Chondrocyte (in vitro differentiated cells): ENCODE data around the gene OSBPL5. TPM values are rescaled to one million over a fixed set of nuclear protein-coding genes. Genes with fewer than 3 reads are reported as not detected.

Experiments used
- DNase-seq: peaks from one replicate; pipeline ENCODE4 v3.0.0; 2021; ENCODE audit warnings: mixed read lengths, low spot score
- H3K27ac Mint-ChIP-seq: one replicate; pipeline ENCODE4 v1.8.0; 2021; ENCODE audit warnings: mild to moderate bottlenecking, moderate library complexity, mixed read lengths; ENCODE audit not compliant: unreplicated experiment
- H3K27me3 Mint-ChIP-seq: 2 replicates; pipeline ENCODE4 v1.8.0; 2021; ENCODE audit warnings: low read depth, mixed read lengths
- H3K36me3 Mint-ChIP-seq: 2 replicates; pipeline ENCODE4 v1.8.0; 2021; ENCODE audit warnings: low read depth, mixed read lengths
- H3K4me1 Mint-ChIP-seq: 2 replicates; pipeline ENCODE4 v1.8.0; 2021; ENCODE audit warnings: low read depth, mild to moderate bottlenecking, mixed read lengths
- H3K4me3 Mint-ChIP-seq: one replicate; pipeline ENCODE4 v1.8.0; 2021; ENCODE audit warnings: mild to moderate bottlenecking, moderate library complexity, mixed read lengths; ENCODE audit not compliant: unreplicated experiment
- H3K9me3 Mint-ChIP-seq: 2 replicates; pipeline ENCODE4 v1.8.0; 2021; ENCODE audit warnings: low read depth, mixed read lengths
- CTCF ChIP-seq: fragments of 200-600 bp; sonication (generic); IDR thresholded peaks from 2 replicates; pipeline ENCODE4 v1.5.0; 2021; ENCODE audit warnings: antibody characterized with exemption, mild to moderate bottlenecking, moderate library complexity
- total RNA-seq: library from RNA; stranded (reverse); gene quantifications from 3 replicates; pipeline ENCODE4 v1.2.1, GENCODE V29; 2021

Gene OSBPL5
- total RNA-seq, 1 donor from 2014 or later: 43.9 TPM

- Mint-ChIP-seq H3K4me1 (no peaks in the 10 kb centered on the region), H3K4me3 (no peak overlapping the region), H3K9me3 (no peaks in the 10 kb centered on the region)
Measured at GRCh38 chr11:3086114-3086513, 79.0 kb downstream of the OSBPL5 start.

GRCh38 chr11:3085052-3085451 lies 80.1 kb downstream of the OSBPL5 start:
- Mint-ChIP-seq H3K27ac (no peak overlapping the region), H3K4me1 (no peaks in the 10 kb centered on the region), H3K27me3 (no peaks in the 10 kb centered on the region), H3K4me3 (no peak overlapping the region), H3K36me3 (peaks cover 2% of the 10 kb centered on the region), H3K9me3 (no peaks in the 10 kb centered on the region)
- no peak for TF ChIP-seq CTCF
- peak; percentile 4 for DNase-seq

More at GRCh38 chr11:3086114-3086513, 79.0 kb downstream of the OSBPL5 start:
- Mint-ChIP-seq H3K36me3 (peaks cover 2% of the 10 kb centered on the region), H3K27ac (no peak overlapping the region), H3K27me3 (no peaks in the 10 kb centered on the region)
- peak; percentile 53 for DNase-seq
- TF ChIP-seq CTCF: no peak

GRCh38 chr11:3083321-3083720 lies 81.8 kb downstream of the OSBPL5 start:
- H3K27ac Mint-ChIP-seq: no peak overlapping the region
- H3K4me3 Mint-ChIP-seq: no peak overlapping the region
- H3K36me3 Mint-ChIP-seq: peaks cover 1% of the 10 kb centered on the region
- DNase-seq: peak; percentile 56
- H3K27me3 Mint-ChIP-seq: no peaks in the 10 kb centered on the region
- H3K9me3 Mint-ChIP-seq: no peaks in the 10 kb centered on the region
- no peak for TF ChIP-seq CTCF
- H3K4me1 Mint-ChIP-seq: no peaks in the 10 kb centered on the region

GRCh38 chr11:3081386-3081751 lies 83.7 kb downstream of the OSBPL5 start:
- DNase-seq: no peak
- Mint-ChIP-seq H3K4me3 (no peak overlapping the region), H3K27me3 (no peaks in the 10 kb centered on the region), H3K36me3 (no peaks in the 10 kb centered on the region), H3K4me1 (no peaks in the 10 kb centered on the region), H3K9me3 (no peaks in the 10 kb centered on the region), H3K27ac (no peak overlapping the region)
- no peak for TF ChIP-seq CTCF

- Mint-ChIP-seq H3K36me3 (no peaks in the 10 kb centered on the region), H3K4me1 (no peaks in the 10 kb centered on the region), H3K9me3 (no peaks in the 10 kb centered on the region), H3K27ac (no peak overlapping the region), H3K27me3 (no peaks in the 10 kb centered on the region), H3K4me3 (no peak overlapping the region)
- peak; percentile 24 for DNase-seq
- TF ChIP-seq CTCF: no peak
Measured at GRCh38 chr11:3080733-3081385, 84.3 kb downstream of the OSBPL5 start.
